ENCODE measurements around the gene ELK4. TPM values are rescaled to one million over a fixed set of nuclear protein-coding genes. Genes with fewer than 3 reads are reported as not detected.
A peak's percentile ranks its signal among the peaks of the same experiment; 100 is the strongest.

ELK4 gene
- total RNA-seq, 1 donor from 2014 or later, result 36.3 TPM

DNA sequence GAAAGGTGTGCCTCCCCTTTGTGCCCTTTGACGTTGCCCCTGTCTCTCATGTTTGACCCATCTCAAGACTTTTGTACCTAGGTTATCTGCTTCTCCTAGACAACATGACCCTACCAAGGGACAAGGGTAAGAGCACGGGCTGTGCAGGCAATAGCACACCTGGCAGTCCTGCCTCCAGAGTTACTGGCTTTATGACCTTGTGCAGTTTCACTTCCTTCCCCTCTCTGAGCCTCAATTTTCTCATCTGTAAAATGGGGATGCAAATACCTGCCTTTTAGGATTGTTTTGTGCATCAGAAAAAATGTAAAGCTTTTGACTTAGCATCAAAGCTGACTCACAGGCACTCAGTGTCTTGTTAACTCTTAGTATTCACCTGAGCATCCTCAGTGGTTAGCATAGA is 36.4 kb downstream of the ELK4 start:
- H3K27ac ChIP-seq (replicated peaks), result no peak overlapping the region
- no peaks in the 10 kb centered on the region for H3K36me3 ChIP-seq
- H3K27me3 ChIP-seq (ENCODE audit: low read depth), result no peaks in the 10 kb centered on the region
- H3K4me3 ChIP-seq, result no peak overlapping the region
- H3K4me1 ChIP-seq, result peaks cover 54% of the 10 kb centered on the region
- H3K9me3 ChIP-seq (replicated peaks), result no peaks in the 10 kb centered on the region
- no peak for DNase-seq
- TF ChIP-seq, protein P1, sequence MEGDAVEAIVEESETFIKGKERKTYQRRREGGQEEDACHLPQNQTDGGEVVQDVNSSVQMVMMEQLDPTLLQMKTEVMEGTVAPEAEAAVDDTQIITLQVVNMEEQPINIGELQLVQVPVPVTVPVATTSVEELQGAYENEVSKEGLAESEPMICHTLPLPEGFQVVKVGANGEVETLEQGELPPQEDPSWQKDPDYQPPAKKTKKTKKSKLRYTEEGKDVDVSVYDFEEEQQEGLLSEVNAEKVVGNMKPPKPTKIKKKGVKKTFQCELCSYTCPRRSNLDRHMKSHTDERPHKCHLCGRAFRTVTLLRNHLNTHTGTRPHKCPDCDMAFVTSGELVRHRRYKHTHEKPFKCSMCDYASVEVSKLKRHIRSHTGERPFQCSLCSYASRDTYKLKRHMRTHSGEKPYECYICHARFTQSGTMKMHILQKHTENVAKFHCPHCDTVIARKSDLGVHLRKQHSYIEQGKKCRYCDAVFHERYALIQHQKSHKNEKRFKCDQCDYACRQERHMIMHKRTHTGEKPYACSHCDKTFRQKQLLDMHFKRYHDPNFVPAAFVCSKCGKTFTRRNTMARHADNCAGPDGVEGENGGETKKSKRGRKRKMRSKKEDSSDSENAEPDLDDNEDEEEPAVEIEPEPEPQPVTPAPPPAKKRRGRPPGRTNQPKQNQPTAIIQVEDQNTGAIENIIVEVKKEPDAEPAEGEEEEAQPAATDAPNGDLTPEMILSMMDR (IDR thresholded peaks at IDR 0.05; ENCODE audit: borderline replicate concordance), result no peak
- intact Hi-C loops (cut with micrococcal nuclease), result no loop called here

- Histone ChIP-seq H3K9me3 (replicated peaks) (no peaks in the 10 kb centered on the region), H3K4me1 (peaks cover 48% of the 10 kb centered on the region), H3K4me3 (no peak overlapping the region), H3K27ac (replicated peaks) (no peak overlapping the region), H3K36me3 (no peaks in the 10 kb centered on the region), H3K27me3 (ENCODE audit: low read depth) (no peaks in the 10 kb centered on the region)
- DNase-seq, result no peak
- intact Hi-C loops (cut with micrococcal nuclease), result loop anchor here (5.0 kb wide), 3 partner anchors 37 to 117 kb away; partner anchors contain the start of gene ELK4
- TF ChIP-seq, protein P1 (IDR thresholded peaks at IDR 0.05; ENCODE audit: borderline replicate concordance), result no peak
Observed at GRCh38 chr1:205594846-205595245, 37.0 kb downstream of the ELK4 start.

GRCh38 chr1:205593967-205594366 is 37.8 kb downstream of the ELK4 start:
- H3K36me3 ChIP-seq, result no peaks in the 10 kb centered on the region
- H3K4me3 ChIP-seq, result no peak overlapping the region
- DNase-seq, result no peak
- H3K27me3 ChIP-seq (ENCODE audit: low read depth), result no peaks in the 10 kb centered on the region
- intact Hi-C loops (cut with micrococcal nuclease), result loop anchor here (5.0 kb wide), 3 partner anchors 38 to 118 kb away; partner anchors contain the start of gene ELK4
- peak overlapping the region; percentile 52 for H3K27ac ChIP-seq (replicated peaks)
- no peaks in the 10 kb centered on the region for H3K9me3 ChIP-seq (replicated peaks)
- peaks cover 40% of the 10 kb centered on the region for H3K4me1 ChIP-seq
- TF ChIP-seq, protein P1 (IDR thresholded peaks at IDR 0.05; ENCODE audit: borderline replicate concordance), result no peak

- Histone ChIP-seq H3K36me3 (no peaks in the 10 kb centered on the region), H3K27me3 (ENCODE audit: low read depth) (no peaks in the 10 kb centered on the region), H3K4me1 (peaks cover 35% of the 10 kb centered on the region), H3K9me3 (replicated peaks) (no peaks in the 10 kb centered on the region), H3K27ac (replicated peaks) (peak overlapping the region; percentile 52), H3K4me3 (no peak overlapping the region)
- DNase-seq, result no peak
- intact Hi-C loops (cut with micrococcal nuclease), result loop anchor here (5.0 kb wide), 3 partner anchors 39 to 119 kb away; partner anchors contain the start of gene ELK4
- TF ChIP-seq, protein P1 (IDR thresholded peaks at IDR 0.05; ENCODE audit: borderline replicate concordance), result no peak
Observed at GRCh38 chr1:205593532-205593931, 38.3 kb downstream of the ELK4 start.

GRCh38 chr1:205592443-205593003 is 39.3 kb downstream of the ELK4 start:
- no peak for DNase-seq
- Histone ChIP-seq H3K27ac (replicated peaks) (peak overlapping the region; percentile 52), H3K27me3 (ENCODE audit: low read depth) (no peaks in the 10 kb centered on the region), H3K4me1 (peaks cover 25% of the 10 kb centered on the region), H3K9me3 (replicated peaks) (no peaks in the 10 kb centered on the region), H3K4me3 (peak overlapping the region; percentile 64), H3K36me3 (no peaks in the 10 kb centered on the region)
- intact Hi-C loops (cut with micrococcal nuclease), result loop anchor here (5.0 kb wide), 3 partner anchors 40 to 120 kb away; partner anchors contain the start of gene ELK4
- TF ChIP-seq, protein P1 (IDR thresholded peaks at IDR 0.05; ENCODE audit: borderline replicate concordance), result no peak
